HFF-Myc (cell line): Measurements from ENCODE around the gene EFCAB5.

Experiments
- DNase-seq: peaks from one replicate; pipeline ENCODE4 v3.0.0-alpha.2; 2011; ENCODE audit warnings: low read depth; ENCODE audit errors: extremely low read depth
- H3K4me3 ChIP-seq: replicated peaks from 2 replicates; pipeline ENCODE4 v1.5.1; 2011; ENCODE audit warnings: low read depth, mild to moderate bottlenecking, control low read depth, low read length
- TF ChIP-seq, protein P1 (sequence below): IDR thresholded peaks from 2 replicates; pipeline ENCODE4 v1.5.1; 2012; ENCODE audit warnings: mild to moderate bottlenecking, low read depth, low read length, control low read depth; ENCODE audit errors: missing control alignments

EFCAB5 gene

GRCh38 chr17:29909236-29910003 is 32.0 kb upstream of the EFCAB5 start:
- TF ChIP-seq, protein P1, sequence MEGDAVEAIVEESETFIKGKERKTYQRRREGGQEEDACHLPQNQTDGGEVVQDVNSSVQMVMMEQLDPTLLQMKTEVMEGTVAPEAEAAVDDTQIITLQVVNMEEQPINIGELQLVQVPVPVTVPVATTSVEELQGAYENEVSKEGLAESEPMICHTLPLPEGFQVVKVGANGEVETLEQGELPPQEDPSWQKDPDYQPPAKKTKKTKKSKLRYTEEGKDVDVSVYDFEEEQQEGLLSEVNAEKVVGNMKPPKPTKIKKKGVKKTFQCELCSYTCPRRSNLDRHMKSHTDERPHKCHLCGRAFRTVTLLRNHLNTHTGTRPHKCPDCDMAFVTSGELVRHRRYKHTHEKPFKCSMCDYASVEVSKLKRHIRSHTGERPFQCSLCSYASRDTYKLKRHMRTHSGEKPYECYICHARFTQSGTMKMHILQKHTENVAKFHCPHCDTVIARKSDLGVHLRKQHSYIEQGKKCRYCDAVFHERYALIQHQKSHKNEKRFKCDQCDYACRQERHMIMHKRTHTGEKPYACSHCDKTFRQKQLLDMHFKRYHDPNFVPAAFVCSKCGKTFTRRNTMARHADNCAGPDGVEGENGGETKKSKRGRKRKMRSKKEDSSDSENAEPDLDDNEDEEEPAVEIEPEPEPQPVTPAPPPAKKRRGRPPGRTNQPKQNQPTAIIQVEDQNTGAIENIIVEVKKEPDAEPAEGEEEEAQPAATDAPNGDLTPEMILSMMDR: no peak
- H3K4me3 ChIP-seq: no peak overlapping the region
- DNase-seq: no peak

- H3K4me3 ChIP-seq: no peak overlapping the region
- TF ChIP-seq, protein P1: no peak
- DNase-seq: no peak
Measured at GRCh38 chr17:29911641-29912177, 29.7 kb upstream of the EFCAB5 start.

- DNase-seq: no peak
- TF ChIP-seq, protein P1: no peak
- H3K4me3 ChIP-seq: no peak overlapping the region
Measured at GRCh38 chr17:29914819-29915537, 26.5 kb upstream of the EFCAB5 start.

DNA sequence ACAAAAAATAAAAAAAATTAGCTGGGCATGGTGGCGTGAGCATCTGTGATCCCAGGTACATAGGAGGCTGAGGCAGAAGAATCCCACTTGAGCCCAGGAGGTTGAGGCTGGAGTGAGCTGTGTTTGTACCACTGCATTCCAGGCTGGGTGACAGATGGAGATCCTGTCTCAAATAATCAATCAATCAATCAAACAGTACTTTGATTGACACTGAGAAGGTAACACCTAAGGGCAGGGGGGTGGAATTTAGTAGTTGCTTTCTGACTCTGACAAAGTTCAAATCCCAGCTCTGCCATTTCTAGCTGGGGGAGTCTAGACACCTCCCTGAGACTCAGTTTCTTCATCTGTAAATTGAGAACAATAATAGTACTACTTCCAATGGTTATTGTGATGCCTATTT is 23.4 kb upstream of the EFCAB5 start:
- TF ChIP-seq, protein P1: no peak
- no peak for DNase-seq
- no peak overlapping the region for H3K4me3 ChIP-seq

GRCh38 chr17:29918922-29919856 is 22.2 kb upstream of the EFCAB5 start:
- TF ChIP-seq, protein P1: no peak
- no peak for DNase-seq
- no peak overlapping the region for H3K4me3 ChIP-seq

- no peak overlapping the region for H3K4me3 ChIP-seq
- DNase-seq: no peak
Measured at GRCh38 chr17:29924786-29925185, 16.6 kb upstream of the EFCAB5 start.

More at GRCh38 chr17:29924786-29925185, 16.6 kb upstream of the EFCAB5 start:
- TF ChIP-seq, protein P1: no peak
